Measurements from ENCODE around the gene CAMK1D.

- TF ChIP-seq CTCF (IDR thresholded peaks at IDR 0.05) (no peak), POLR2A (IDR thresholded peaks at IDR 0.05) (no peak)
Observed at GRCh38 chr10:12803776-12804175, 454.4 kb downstream of the CAMK1D start.
